Measurements from ENCODE around the gene BRINP2. TPM values are rescaled to one million over a fixed set of nuclear protein-coding genes. Genes with fewer than 3 reads are reported as not detected.

BRINP2 gene, protein sequence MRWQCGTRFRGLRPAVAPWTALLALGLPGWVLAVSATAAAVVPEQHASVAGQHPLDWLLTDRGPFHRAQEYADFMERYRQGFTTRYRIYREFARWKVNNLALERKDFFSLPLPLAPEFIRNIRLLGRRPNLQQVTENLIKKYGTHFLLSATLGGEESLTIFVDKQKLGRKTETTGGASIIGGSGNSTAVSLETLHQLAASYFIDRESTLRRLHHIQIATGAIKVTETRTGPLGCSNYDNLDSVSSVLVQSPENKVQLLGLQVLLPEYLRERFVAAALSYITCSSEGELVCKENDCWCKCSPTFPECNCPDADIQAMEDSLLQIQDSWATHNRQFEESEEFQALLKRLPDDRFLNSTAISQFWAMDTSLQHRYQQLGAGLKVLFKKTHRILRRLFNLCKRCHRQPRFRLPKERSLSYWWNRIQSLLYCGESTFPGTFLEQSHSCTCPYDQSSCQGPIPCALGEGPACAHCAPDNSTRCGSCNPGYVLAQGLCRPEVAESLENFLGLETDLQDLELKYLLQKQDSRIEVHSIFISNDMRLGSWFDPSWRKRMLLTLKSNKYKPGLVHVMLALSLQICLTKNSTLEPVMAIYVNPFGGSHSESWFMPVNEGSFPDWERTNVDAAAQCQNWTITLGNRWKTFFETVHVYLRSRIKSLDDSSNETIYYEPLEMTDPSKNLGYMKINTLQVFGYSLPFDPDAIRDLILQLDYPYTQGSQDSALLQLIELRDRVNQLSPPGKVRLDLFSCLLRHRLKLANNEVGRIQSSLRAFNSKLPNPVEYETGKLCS
- polyA plus RNA-seq (ENCODE audit: insufficient read depth in 1 of 5, insufficient read length in 5 of 5, low replicate concordance in 1 of 5) = 1 to 10 TPM in 1 of 5 donors, under 1 TPM in 4; 0.58 to 1.3 (median 0.84) TPM
- long read RNA-seq, donor 1 = 0 reads
- long read RNA-seq, donor 2 = 0 reads
- long read RNA-seq, donor 3 = 0 reads
- long read RNA-seq, donor 4 = 0 reads
- long read RNA-seq, donor 5, partial matches to known transcripts = 0 of 1 reads
- long read RNA-seq, donor 5, other reads (novel, unspliced or antisense) = 0 of 1 reads
- long read RNA-seq, donor 6 = 0 reads
- long read RNA-seq, donor 7 = 0 reads
- long read RNA-seq, donor 8 = 0 reads

DNA sequence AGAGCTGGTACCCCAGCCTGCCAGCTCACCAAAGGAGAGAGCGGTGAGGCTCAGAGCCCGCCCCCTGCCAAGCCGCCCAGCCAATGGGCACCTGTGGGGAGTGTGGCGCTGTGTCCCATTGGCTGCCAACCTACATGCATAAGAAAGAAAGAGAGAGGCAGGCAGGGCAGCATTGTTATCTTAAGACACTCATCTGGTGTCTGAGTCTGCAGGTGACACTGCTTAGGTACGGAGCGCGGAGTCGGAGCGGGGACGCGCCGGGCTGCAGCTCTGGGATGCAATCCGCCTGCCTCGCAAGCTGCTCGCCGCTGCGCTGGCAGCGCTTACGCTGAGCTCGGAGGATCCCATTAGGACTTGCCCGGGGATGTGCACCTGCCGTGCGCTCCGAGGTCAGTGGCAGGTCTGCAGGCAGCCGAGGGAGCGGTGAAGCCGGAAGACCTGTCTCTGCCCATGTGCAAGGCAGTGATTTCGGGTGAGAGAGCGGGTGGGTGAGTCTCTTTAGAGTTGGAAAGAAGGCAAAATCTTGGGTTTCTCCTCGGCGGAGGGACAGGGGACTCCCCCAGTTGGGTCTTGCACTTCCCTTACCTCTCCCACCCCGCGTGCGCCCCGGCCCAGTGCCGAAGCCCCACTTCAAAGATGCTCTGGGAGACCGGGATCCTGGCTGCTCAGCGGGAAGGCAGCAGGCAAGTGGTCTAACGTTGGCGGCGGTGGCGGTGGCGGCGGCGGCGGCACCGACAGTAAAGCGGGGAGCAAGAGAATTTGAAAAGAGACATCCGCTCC is at the start of gene BRINP2:
Gene BRINP2, plus strand, starts transcription at position 203 of the 780 bp plus-strand sequence. CDS start 58,919 bp downstream, outside the sequence.
- DNase-seq = peak in 1 of 2 donors; percentile 32

- no peak for DNase-seq
These were observed 48.1 kb upstream of the BRINP2 start for GRCh38 chr1:177122461-177123251.

DNA sequence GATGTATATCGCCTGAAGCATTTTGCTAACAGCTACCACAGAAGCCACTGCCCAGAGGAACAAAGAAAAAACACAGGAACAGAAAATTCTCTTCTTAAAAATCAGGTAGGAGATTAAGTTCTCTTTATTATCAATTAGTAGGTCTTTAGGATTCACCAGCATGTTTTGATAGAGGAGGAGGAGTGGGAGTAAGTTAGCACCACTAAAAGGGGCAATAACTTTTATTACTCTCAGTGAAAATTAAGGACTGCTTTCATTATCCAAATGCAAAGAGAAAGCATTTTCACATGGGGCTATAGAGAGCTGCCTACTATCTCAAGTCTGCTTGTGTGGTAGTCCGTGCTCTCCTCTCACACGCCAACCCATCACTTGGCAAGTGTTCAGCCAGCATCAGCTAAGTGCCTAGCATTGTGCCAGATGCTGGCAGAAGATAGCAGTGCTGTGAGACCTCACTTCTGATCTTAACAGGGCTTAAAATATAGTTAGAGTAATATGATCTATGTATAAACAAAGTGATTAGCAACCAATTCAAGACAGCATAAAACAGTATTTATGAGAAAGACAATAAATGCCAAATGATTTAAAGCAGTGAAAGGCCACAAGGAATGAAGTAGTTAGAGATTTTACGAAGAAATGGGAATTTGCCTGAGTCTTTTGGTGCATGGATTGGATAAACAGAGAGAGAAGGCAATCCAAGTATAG is 46.0 kb upstream of the BRINP2 start:
- DNase-seq = no peak

GRCh38 chr1:177126267-177126666 is 44.5 kb upstream of the BRINP2 start:
- no peak for DNase-seq

DNA sequence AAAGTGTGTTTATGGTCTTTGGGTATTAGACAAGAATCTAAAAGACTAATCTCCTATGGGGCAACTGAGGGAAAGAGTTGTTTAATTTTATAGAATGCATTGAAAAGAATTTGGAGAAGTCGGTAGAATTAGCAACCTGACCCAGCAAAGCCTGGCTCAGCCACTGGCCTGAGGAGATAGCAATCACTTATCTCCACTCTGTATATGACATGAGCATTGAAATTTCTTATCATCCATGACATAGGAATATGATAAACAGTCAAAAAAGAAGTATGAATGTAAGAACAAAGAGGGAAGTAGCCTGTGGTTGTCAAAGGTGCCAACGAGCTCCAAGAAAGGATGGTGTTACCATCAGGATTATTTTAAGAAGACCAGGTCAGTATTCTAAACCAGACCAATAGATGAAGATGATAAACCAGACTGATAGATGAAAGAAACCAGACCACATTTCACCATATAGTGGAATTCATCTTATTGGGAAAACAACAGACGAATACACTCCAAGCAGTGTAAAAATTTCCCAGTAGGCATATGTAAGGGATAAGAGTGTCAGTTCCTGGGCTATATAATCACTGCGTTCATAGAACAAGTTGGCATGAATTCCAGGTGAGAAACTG is 42.0 kb upstream of the BRINP2 start:
- DNase-seq = no peak

- DNase-seq = no peak
These were observed 40.3 kb upstream of the BRINP2 start for GRCh38 chr1:177130451-177130945.

- DNase-seq = no peak
These were observed 39.0 kb upstream of the BRINP2 start for GRCh38 chr1:177131723-177132122.

- no peak for DNase-seq
These were observed 38.6 kb upstream of the BRINP2 start for GRCh38 chr1:177132141-177132540.

DNA sequence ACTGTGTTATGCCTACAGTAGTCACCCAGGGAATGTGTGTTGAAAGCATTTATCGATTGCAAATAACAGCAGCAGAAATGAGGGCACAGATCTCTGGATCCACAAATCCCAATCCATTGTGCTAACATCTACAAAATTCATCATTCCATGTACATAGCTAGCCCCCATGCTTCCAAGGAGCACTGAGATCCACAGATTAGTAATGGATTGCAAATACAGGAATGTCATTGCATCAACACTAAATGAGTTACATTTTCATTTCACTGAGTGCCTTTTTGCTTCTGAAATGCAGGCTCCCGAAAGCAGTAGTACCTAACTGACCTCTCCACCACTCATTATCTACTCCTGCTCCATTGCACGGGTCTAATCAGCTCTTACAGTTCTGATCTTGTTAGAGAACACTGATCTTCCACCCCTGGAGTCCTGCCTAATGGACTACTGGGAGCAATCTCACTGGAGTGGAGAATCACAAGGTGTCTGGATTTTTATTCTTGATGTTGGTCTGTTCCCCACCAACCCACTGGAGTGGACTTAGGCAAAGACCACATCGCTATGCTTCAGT is 36.7 kb upstream of the BRINP2 start:
- DNase-seq = no peak

- no peak for DNase-seq
These were observed 35.5 kb upstream of the BRINP2 start for GRCh38 chr1:177135250-177135649.

- no peak for DNase-seq
These were observed 32.9 kb upstream of the BRINP2 start for GRCh38 chr1:177137814-177138213.

GRCh38 chr1:177138347-177138746 is 32.4 kb upstream of the BRINP2 start:
- DNase-seq = no peak

GRCh38 chr1:177142010-177142409 is 28.7 kb upstream of the BRINP2 start:
- DNase-seq = no peak

GRCh38 chr1:177142791-177143271 is 27.9 kb upstream of the BRINP2 start:
- no peak for DNase-seq

GRCh38 chr1:177145106-177146070 is 25.4 kb upstream of the BRINP2 start:
- DNase-seq = no peak

DNA sequence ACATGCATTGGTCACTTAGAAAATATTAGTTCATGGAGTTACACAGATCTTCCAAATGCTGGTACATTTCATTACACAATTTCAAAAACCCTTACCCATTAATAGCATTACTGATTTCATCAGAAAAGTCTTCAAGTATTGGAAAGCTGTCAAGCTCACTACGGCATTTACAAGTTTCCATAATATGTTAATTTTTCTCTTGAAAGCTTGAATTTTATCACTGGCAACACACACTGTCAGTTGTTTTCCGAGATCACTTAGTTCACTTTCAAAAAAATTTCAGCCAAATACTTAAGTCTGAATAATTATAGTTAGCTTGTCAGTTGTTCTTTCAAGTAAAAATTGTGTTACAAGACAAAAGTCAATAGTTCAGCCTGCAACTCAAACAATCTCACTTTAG is 24.3 kb upstream of the BRINP2 start:
- no peak for DNase-seq

DNA sequence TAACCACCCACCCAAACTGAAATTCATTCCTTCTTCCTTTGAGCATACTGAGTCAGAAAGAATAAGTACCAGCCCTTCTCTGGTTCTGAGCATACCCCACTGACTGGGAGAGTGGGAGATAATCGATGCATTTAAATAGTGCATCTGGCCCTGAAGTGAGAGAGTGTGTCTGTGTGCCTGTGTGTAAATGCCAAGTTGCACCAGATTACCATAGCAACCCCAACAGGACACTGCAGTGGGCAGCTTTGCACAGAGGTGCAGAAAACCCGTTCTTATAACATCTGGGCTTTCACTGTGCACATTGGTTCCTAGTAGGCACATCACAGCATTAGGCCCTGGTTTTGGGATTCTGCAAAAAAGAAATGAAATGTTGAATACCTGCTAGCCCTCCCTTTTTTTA is 8.5 kb upstream of the BRINP2 start:
- DNase-seq = no peak
